C4-2B (cell line): ENCODE results near the gene MPHOSPH9.
A peak's percentile ranks its signal among the peaks of the same experiment; 100 is the strongest.

Experiments used
- H3K27ac ChIP-seq: fragments of 450-650 bp; 2 replicates; pipeline ENCODE4 v1.5.1; 2017
- CTCF ChIP-seq: fragments of 450-650 bp; conservative IDR thresholded peaks from 2 replicates; pipeline ENCODE4 v1.5.1; 2017; ENCODE audit warnings: mild to moderate bottlenecking
- ZFX ChIP-seq: fragments of 450-650 bp; IDR thresholded peaks from 2 replicates; pipeline ENCODE4 v1.6.1; 2017

The MPHOSPH9 gene

GRCh38 chr12:123266679-123267277 is 33.8 kb upstream of the MPHOSPH9 start:
- TF ChIP-seq ZFX (no peak), CTCF (no peak)
- H3K27ac ChIP-seq = no peak overlapping the region

- no peak overlapping the region for H3K27ac ChIP-seq
These were observed 33.1 kb upstream of the MPHOSPH9 start for GRCh38 chr12:123265851-123266678.

GRCh38 chr12:123264642-123265041 is 31.7 kb upstream of the MPHOSPH9 start:
- no peak for TF ChIP-seq ZFX
- no peak for TF ChIP-seq CTCF
- H3K27ac ChIP-seq = no peak overlapping the region

More at GRCh38 chr12:123265851-123266678, 33.1 kb upstream of the MPHOSPH9 start:
- TF ChIP-seq CTCF = no peak
- TF ChIP-seq ZFX = no peak

- TF ChIP-seq ZFX (no peak), CTCF (no peak)
These were observed 30.4 kb upstream of the MPHOSPH9 start for GRCh38 chr12:123263196-123263817.

GRCh38 chr12:123261196-123261595 is 28.3 kb upstream of the MPHOSPH9 start:
- TF ChIP-seq CTCF (no peak), ZFX (no peak)
- H3K27ac ChIP-seq = no peak overlapping the region

More at GRCh38 chr12:123263196-123263817, 30.4 kb upstream of the MPHOSPH9 start:
- H3K27ac ChIP-seq = no peak overlapping the region

GRCh38 chr12:123260081-123260480 is 27.1 kb upstream of the MPHOSPH9 start:
- peak overlapping the region; percentile 52; the same call in 1 of the 2 replicates for H3K27ac ChIP-seq
- no peak for TF ChIP-seq CTCF
- TF ChIP-seq ZFX = no peak

GRCh38 chr12:123258593-123258992 is 25.7 kb upstream of the MPHOSPH9 start:
- TF ChIP-seq CTCF (no peak), ZFX (no peak)
- H3K27ac ChIP-seq = peak overlapping the region; percentile 77
